IMR-90 (cell line): Measurements from ENCODE around the gene SNRNP27. TPM values are rescaled to one million over a fixed set of nuclear protein-coding genes. Genes with fewer than 3 reads are reported as not detected.

Experiments used
- ATAC-seq: fragments of 200-7000 bp; cut with Tn5 transposase; 2 replicates; pipeline ENCODE4 v1.9.1; 2020; ENCODE audit warnings: low read depth, mild to moderate bottlenecking, moderate library complexity
- BruUV-seq: library from RNA; stranded (reverse); fragments of 400-500 nt; replicated peaks from 2 replicates; lab custom pipeline; 2021; lab: Mats Ljungman, UMichigan
- CTCF ChIA-PET: fragments of 300-600 bp; formaldehyde crosslinking; extraction: SDS; loops from one replicate; lab custom pipeline; 2021; ENCODE audit warnings: antibody characterized with exemption; lab: Yijun Ruan, JAX
- POLR2A ChIA-PET: fragments of 300-600 bp; sonication (Branson Sonifier 250); formaldehyde crosslinking; loops from one replicate; lab custom pipeline; 2022; ENCODE audit warnings: antibody characterized with exemption; ENCODE audit not compliant: unreplicated experiment; lab: Charles Lee
- DNase-seq: peaks from one replicate; pipeline ENCODE4 v3.0.0; 2013
- H2AFZ ChIP-seq: replicated peaks from 2 replicates; pipeline ENCODE3; 2013; ENCODE audit warnings: low read length, mild to moderate bottlenecking; ENCODE audit not compliant: poor library complexity
- H2AK5ac ChIP-seq: 2 replicates; pipeline ENCODE4 v1.6.1; 2013; ENCODE audit warnings: low read depth, low read length, inconsistent platforms
- H2AK9ac ChIP-seq: replicated peaks from 2 replicates; pipeline ENCODE3; 2013; ENCODE audit warnings: mild to moderate bottlenecking, low read depth, low read length, moderate library complexity; ENCODE audit not compliant: poor library complexity
- H2BK120ac ChIP-seq: 2 replicates; pipeline ENCODE4 v1.6.1; 2013; ENCODE audit warnings: low read depth, low read length, inconsistent platforms
- H2BK15ac ChIP-seq: 3 replicates; pipeline ENCODE4 v1.6.1; 2013; ENCODE audit warnings: low read depth, low read length, inconsistent platforms
- H2BK20ac ChIP-seq: 2 replicates; pipeline ENCODE4 v1.6.1; 2013; ENCODE audit warnings: low read depth, mild to moderate bottlenecking, inconsistent platforms, low read length, moderate library complexity
- H2BK5ac ChIP-seq: 2 replicates; pipeline ENCODE4 v1.6.1; 2013; ENCODE audit warnings: mild to moderate bottlenecking, low read depth, low read length, inconsistent platforms; ENCODE audit not compliant: poor library complexity, severe bottlenecking
- H3K14ac ChIP-seq: replicated peaks from 2 replicates; pipeline ENCODE4 v1.6.1; 2013; ENCODE audit warnings: low read depth, low read length, inconsistent platforms
- H3K18ac ChIP-seq: 2 replicates; pipeline ENCODE4 v1.6.1; 2013; ENCODE audit warnings: low read depth, low read length, control low read depth
- H3K23ac ChIP-seq: 2 replicates; pipeline ENCODE4 v1.6.1; 2013; ENCODE audit warnings: low read depth, low read length, inconsistent platforms
- H3K27ac ChIP-seq: 2 replicates; pipeline ENCODE4 v1.5.1; 2013; ENCODE audit warnings: mild to moderate bottlenecking, control low read depth, low read length; ENCODE audit not compliant: insufficient read depth
- H3K27me3 ChIP-seq: 2 replicates; pipeline ENCODE4 v1.6.1; 2013; ENCODE audit warnings: low read length; ENCODE audit not compliant: control insufficient read depth, insufficient read depth
- H3K36me3 ChIP-seq: 2 replicates; pipeline ENCODE4 v1.6.1; 2013; ENCODE audit warnings: low read length, mixed read lengths; ENCODE audit not compliant: control insufficient read depth, insufficient read depth
- H3K4ac ChIP-seq: 2 replicates; pipeline ENCODE4 v1.6.1; 2013; ENCODE audit warnings: low read depth, low read length, inconsistent platforms
- H3K4me1 ChIP-seq: 2 replicates; pipeline ENCODE4 v1.6.1; 2013; ENCODE audit warnings: low read length, mixed read lengths; ENCODE audit not compliant: control insufficient read depth, insufficient read depth
- H3K4me2 ChIP-seq: 2 replicates; pipeline ENCODE4 v1.6.1; 2013; ENCODE audit warnings: low read depth, mild to moderate bottlenecking, control low read depth, low read length, moderate library complexity
- H3K4me3 ChIP-seq: 2 replicates; pipeline ENCODE4 v1.5.1; 2013; ENCODE audit warnings: low read depth, mild to moderate bottlenecking, control low read depth, low read length, moderate library complexity; ENCODE audit not compliant: insufficient read depth
- H3K56ac ChIP-seq: 2 replicates; pipeline ENCODE4 v1.6.1; 2013; ENCODE audit warnings: low read length, inconsistent platforms; ENCODE audit not compliant: insufficient read depth; ENCODE audit errors: extremely low read depth
- H3K79me1 ChIP-seq, 2 experiments: 2 replicates each; pipeline ENCODE4 v1.6.1; 2013; ENCODE audit warnings: low read length in 2 of 2, inconsistent platforms in 1 of 2, low read depth in 1 of 2
- H3K9ac ChIP-seq: 2 replicates; pipeline ENCODE4 v1.6.1; 2013; ENCODE audit warnings: low read depth, low read length, control low read depth
- H3K9me1 ChIP-seq: 2 replicates; pipeline ENCODE4 v1.6.1; 2013; ENCODE audit warnings: low read length, inconsistent platforms; ENCODE audit not compliant: insufficient read depth
- H3K9me3 ChIP-seq: 2 replicates; pipeline ENCODE4 v1.6.1; 2013; ENCODE audit warnings: low read length; ENCODE audit not compliant: control insufficient read depth, insufficient read depth
- H4K20me1 ChIP-seq: 2 replicates; pipeline ENCODE4 v1.6.1; 2013; ENCODE audit warnings: low read length, inconsistent platforms; ENCODE audit not compliant: insufficient read depth
- H4K5ac ChIP-seq: 2 replicates; pipeline ENCODE4 v1.6.1; 2013; ENCODE audit warnings: mild to moderate bottlenecking, low read depth, low read length, control low read depth
- H4K8ac ChIP-seq, 2 experiments: 2 replicates each; pipeline ENCODE4 v1.6.1; 2013; ENCODE audit warnings: low read depth in 2 of 2, low read length in 2 of 2, control low read depth in 1 of 2, inconsistent platforms in 1 of 2
- H4K91ac ChIP-seq: 2 replicates; pipeline ENCODE4 v1.6.1; 2013; ENCODE audit warnings: low read depth, low read length, inconsistent platforms; ENCODE audit not compliant: insufficient read depth
- CEBPB ChIP-seq: IDR thresholded peaks from 2 replicates; pipeline ENCODE4 v1.6.1; 2012; ENCODE audit warnings: low read depth, low read length, improper control_type of control experiment
- CHD1 ChIP-seq: IDR thresholded peaks from 2 replicates; pipeline ENCODE4 v1.6.1; 2012; ENCODE audit warnings: low read depth, low read length, improper control_type of control experiment
- MAZ ChIP-seq: IDR thresholded peaks from 2 replicates; pipeline ENCODE4 v1.6.1; 2012; ENCODE audit warnings: low read depth, mild to moderate bottlenecking, low read length, improper control_type of control experiment, moderate library complexity, borderline replicate concordance
- MXI1 ChIP-seq: IDR thresholded peaks from 2 replicates; pipeline ENCODE4 v1.6.1; 2012; ENCODE audit warnings: low read depth, mild to moderate bottlenecking, low read length, moderate library complexity, borderline replicate concordance
- POLR2A ChIP-seq: IDR thresholded peaks from 2 replicates; pipeline ENCODE4 v1.6.1; 2012; ENCODE audit warnings: mild to moderate bottlenecking, low read depth, low read length
- RAD21 ChIP-seq: IDR thresholded peaks from 2 replicates; pipeline ENCODE4 v1.6.1; 2012; ENCODE audit warnings: low read length, improper control_type of control experiment
- RFX5 ChIP-seq: IDR thresholded peaks from 2 replicates; pipeline ENCODE4 v1.8.0; 2012; ENCODE audit warnings: low read depth, mild to moderate bottlenecking, low read length, moderate library complexity
- SMC3 ChIP-seq: fragments of 150-350 bp; IDR thresholded peaks from 2 replicates; pipeline ENCODE4 v1.6.1; 2016; ENCODE audit warnings: low read depth, mild to moderate bottlenecking, antibody characterized with exemption, low read length, moderate library complexity
- WGBS, 2 experiments: methylation state at CpG; one replicate each; pipeline versions ENCODE4 v1.1.5 to v1.1.7; 2013; ENCODE audit warnings: missing lambda C conversion rate in 2 of 2; ENCODE audit not compliant: insufficient read length in 1 of 2; ENCODE audit errors: extremely low coverage in 2 of 2; 5-methylcytosine and 5-hydroxymethylcytosine counted together
- dilution Hi-C: fragments of 300-500 bp; cut with HindIII; formaldehyde crosslinking; loops from one replicate; pipeline ENCODE4 v1.14.3; 2018; ENCODE audit warnings: low sequenced_read_pairs; ENCODE audit not compliant: unreplicated experiment
- in situ Hi-C: fragments of 300-500 bp; cut with MboI; formaldehyde crosslinking; loops from 3 replicates; pipeline ENCODE4 v1.14.3; 2019; ENCODE audit warnings: low sequenced_read_pairs, inconsistent platforms, mixed read lengths
- intact Hi-C: fragments of 100-400 bp; cut with micrococcal nuclease; formaldehyde crosslinking; loops from 2 replicates; pipeline ENCODE4 v1.10.0; 2022
- polyA plus RNA-seq, 3 experiments: library from polyadenylated mRNA; depleted of rRNA; stranded (reverse); fragments of >200 nt; gene quantifications; 2 replicates each; pipeline ENCODE4 v1.2.3, GENCODE V29; 2012; ENCODE audit warnings: low replicate concordance in 1 of 3
- total RNA-seq: library from RNA; depleted of rRNA; stranded (reverse); fragments of >200 nt; gene quantifications from 2 replicates; pipeline ENCODE4 v1.2.3, GENCODE V29; 2012
- TF ChIP-seq, protein P1 (sequence below): conservative IDR thresholded peaks from 2 replicates; pipeline ENCODE4 v1.5.1; 2012; ENCODE audit warnings: mild to moderate bottlenecking, low read depth, low read length, improper control_type of control experiment
- TF ChIP-seq, protein P2 (sequence below): fragments of 150-350 bp; IDR thresholded peaks from 2 replicates; pipeline ENCODE4 v1.6.1; 2017; ENCODE audit warnings: mild to moderate bottlenecking, antibody characterized with exemption, low read length, low read depth

Gene SNRNP27
- total and polyA plus RNA-seq, 2 of the 4 experiments (the other 2 are of a cell fraction), result 8.8 to 48.3 TPM

- Histone ChIP-seq H4K20me1 (no peaks in the 10 kb centered on the region), H3K36me3 (peaks cover 25% of the 10 kb centered on the region), H3K9me3 (no peaks in the 10 kb centered on the region), H2AK5ac (no peak overlapping the region), H4K91ac (no peak overlapping the region), H3K9me1 (no peaks in the 10 kb centered on the region), H2BK5ac (no peak overlapping the region), H2AK9ac (no peak overlapping the region), H4K5ac (no peak overlapping the region), H2AFZ (no peak overlapping the region), H3K4me3 (no peak overlapping the region), H3K27me3 (no peaks in the 10 kb centered on the region), H3K14ac (no peak overlapping the region), H3K27ac (no peak overlapping the region), H2BK15ac (no peak overlapping the region), H3K4ac (no peak overlapping the region), H2BK20ac (no peak overlapping the region), H2BK120ac (no peak overlapping the region), H3K79me1 (no peaks in the 10 kb centered on the region; a peak in 1 of 4 replicates), H3K23ac (no peak overlapping the region), H3K9ac (no peak overlapping the region), H4K8ac (no peak overlapping the region), H3K18ac (no peak overlapping the region), H3K56ac (no peak overlapping the region), H3K4me1 (no peaks in the 10 kb centered on the region), H3K4me2 (no peak overlapping the region)
- ATAC-seq (no peak), DNase-seq (no peak)
- dilution Hi-C loops, result no loop called here
- no TSS peak for BruUV-seq
- WGBS, 2 experiments, result no CpG with 5 or more reads among the region's 1 CpG
- intact Hi-C loops, result no loop called here
- in situ Hi-C loops, result no loop called here
- ChIA-PET POLR2A (interaction anchor here (0.7 kb wide), 1 partner anchor 330 kb away, joined by 3 read pairs; no protein-coding TSS in a partner anchor), CTCF (interaction anchor here (0.6 kb wide), 1 partner anchor 133 kb away, joined by 4 read pairs; no protein-coding TSS in a partner anchor)
- no peak for TF ChIP-seq MAZ
- no peak for TF ChIP-seq MXI1
- no peak for TF ChIP-seq POLR2A
- no peak for TF ChIP-seq CHD1
- TF ChIP-seq, protein P1, sequence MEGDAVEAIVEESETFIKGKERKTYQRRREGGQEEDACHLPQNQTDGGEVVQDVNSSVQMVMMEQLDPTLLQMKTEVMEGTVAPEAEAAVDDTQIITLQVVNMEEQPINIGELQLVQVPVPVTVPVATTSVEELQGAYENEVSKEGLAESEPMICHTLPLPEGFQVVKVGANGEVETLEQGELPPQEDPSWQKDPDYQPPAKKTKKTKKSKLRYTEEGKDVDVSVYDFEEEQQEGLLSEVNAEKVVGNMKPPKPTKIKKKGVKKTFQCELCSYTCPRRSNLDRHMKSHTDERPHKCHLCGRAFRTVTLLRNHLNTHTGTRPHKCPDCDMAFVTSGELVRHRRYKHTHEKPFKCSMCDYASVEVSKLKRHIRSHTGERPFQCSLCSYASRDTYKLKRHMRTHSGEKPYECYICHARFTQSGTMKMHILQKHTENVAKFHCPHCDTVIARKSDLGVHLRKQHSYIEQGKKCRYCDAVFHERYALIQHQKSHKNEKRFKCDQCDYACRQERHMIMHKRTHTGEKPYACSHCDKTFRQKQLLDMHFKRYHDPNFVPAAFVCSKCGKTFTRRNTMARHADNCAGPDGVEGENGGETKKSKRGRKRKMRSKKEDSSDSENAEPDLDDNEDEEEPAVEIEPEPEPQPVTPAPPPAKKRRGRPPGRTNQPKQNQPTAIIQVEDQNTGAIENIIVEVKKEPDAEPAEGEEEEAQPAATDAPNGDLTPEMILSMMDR, result no peak
- no peak for TF ChIP-seq RFX5
- TF ChIP-seq CEBPB, result no peak
- no peak for TF ChIP-seq RAD21
- TF ChIP-seq SMC3, result no peak
- TF ChIP-seq, protein P2, sequence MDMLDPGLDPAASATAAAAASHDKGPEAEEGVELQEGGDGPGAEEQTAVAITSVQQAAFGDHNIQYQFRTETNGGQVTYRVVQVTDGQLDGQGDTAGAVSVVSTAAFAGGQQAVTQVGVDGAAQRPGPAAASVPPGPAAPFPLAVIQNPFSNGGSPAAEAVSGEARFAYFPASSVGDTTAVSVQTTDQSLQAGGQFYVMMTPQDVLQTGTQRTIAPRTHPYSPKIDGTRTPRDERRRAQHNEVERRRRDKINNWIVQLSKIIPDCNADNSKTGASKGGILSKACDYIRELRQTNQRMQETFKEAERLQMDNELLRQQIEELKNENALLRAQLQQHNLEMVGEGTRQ, result no peak
Observed at GRCh38 chr2:69863298-69863697, 30.5 kb upstream of the SNRNP27 start.
